ENCODE measurements around the gene RBM27.
"Not testable (repeated sequence)": the region's sequence is repeated elsewhere in the genome, so short reads cannot be mapped to it uniquely, and the experiment has no call there.

The RBM27 gene

GRCh38 chr5:146208916-146209522, 5.6 kb downstream of the RBM27 start:
- no peak for DNase-seq (ENCODE audit: low read depth)

- no peak for DNase-seq (ENCODE audit: low read depth)
These were observed 6.3 kb downstream of the RBM27 start for GRCh38 chr5:146209714-146210113.

GRCh38 chr5:146210810-146211209, 7.4 kb downstream of the RBM27 start:
- not testable (repeated sequence) for DNase-seq (ENCODE audit: low read depth)

- no peak for DNase-seq (ENCODE audit: low read depth)
These were observed 9.9 kb downstream of the RBM27 start for GRCh38 chr5:146213210-146213826.

- not testable (repeated sequence) for DNase-seq (ENCODE audit: low read depth)
These were observed 11.5 kb downstream of the RBM27 start for GRCh38 chr5:146214881-146215280.

- DNase-seq (ENCODE audit: low read depth), result no peak
These were observed 14.8 kb downstream of the RBM27 start for GRCh38 chr5:146218168-146218567.

- no peak for DNase-seq (ENCODE audit: low read depth)
These were observed 15.8 kb downstream of the RBM27 start for GRCh38 chr5:146219243-146219642.

- no peak for DNase-seq (ENCODE audit: low read depth)
These were observed 17.8 kb downstream of the RBM27 start for GRCh38 chr5:146221234-146221633.

- no peak for DNase-seq (ENCODE audit: low read depth)
These were observed 18.6 kb downstream of the RBM27 start for GRCh38 chr5:146222005-146222404.

GRCh38 chr5:146223179-146223578, 19.8 kb downstream of the RBM27 start:
- no peak for DNase-seq (ENCODE audit: low read depth)

- no peak for DNase-seq (ENCODE audit: low read depth)
These were observed 25.8 kb downstream of the RBM27 start for GRCh38 chr5:146229222-146229621.

GRCh38 chr5:146232223-146232622, 28.8 kb downstream of the RBM27 start:
- DNase-seq (ENCODE audit: low read depth), result no peak

- no peak for DNase-seq (ENCODE audit: low read depth)
These were observed 30.0 kb downstream of the RBM27 start for GRCh38 chr5:146233441-146233840.

- DNase-seq (ENCODE audit: low read depth), result no peak
These were observed 35.6 kb downstream of the RBM27 start for GRCh38 chr5:146238973-146239372.

- DNase-seq (ENCODE audit: low read depth), result no peak
These were observed 37.5 kb downstream of the RBM27 start for GRCh38 chr5:146240951-146241350.

GRCh38 chr5:146243247-146243646, 39.8 kb downstream of the RBM27 start:
- DNase-seq (ENCODE audit: low read depth), result no peak

- DNase-seq (ENCODE audit: low read depth), result no peak
These were observed 45.2 kb downstream of the RBM27 start for GRCh38 chr5:146248561-146248960.

- no peak for DNase-seq (ENCODE audit: low read depth)
These were observed 46.4 kb downstream of the RBM27 start for GRCh38 chr5:146249801-146250200.
